NCI-H2227 (cell line): Measurements from ENCODE around the gene MTERF4.

ENCODE experiments used
- DNase-seq: peaks from one replicate; lab custom pipeline; 2025; ENCODE audit not compliant: unreplicated experiment; lab: John Stamatoyannopoulos, UW

MTERF4 gene

GRCh38 chr2:241102239-241102803 lies at the start of gene MTERF4:
MTERF4 (minus strand) TSS chr2:241102287; CDS start chr2:241102273, 14 bp downstream.
- peak; percentile 95 for DNase-seq

- DNase-seq, result no peak
Measured at GRCh38 chr2:241150660-241151530, 48.8 kb upstream of the MTERF4 start.

- DNase-seq, result peak; percentile 97
Measured at GRCh38 chr2:241149925-241150659, 48.0 kb upstream of the MTERF4 start, which contains the start of gene PPP1R7. PPP1R7 (plus strand) TSS chr2:241150467; CDS start chr2:241150496, 29 bp downstream.

GRCh38 chr2:241149675-241149924 lies 47.5 kb upstream of the MTERF4 start:
- DNase-seq, result no peak

GRCh38 chr2:241148891-241149674 lies 47.0 kb upstream of the MTERF4 start, which contains the start of gene PASK:
PASK (minus strand) TSS chr2:241149472; CDS start chr2:241143032, 6,440 bp downstream.
- peak; percentile 97 for DNase-seq

GRCh38 chr2:241148239-241148638 lies 46.2 kb upstream of the MTERF4 start:
- DNase-seq, result peak; percentile 10

- no peak for DNase-seq
Measured at GRCh38 chr2:241147336-241147735, 45.2 kb upstream of the MTERF4 start.

GRCh38 chr2:241146286-241146685 lies 44.2 kb upstream of the MTERF4 start:
- no peak for DNase-seq

GRCh38 chr2:241142593-241142992 lies 40.5 kb upstream of the MTERF4 start:
- DNase-seq, result no peak

- DNase-seq, result no peak
Measured at GRCh38 chr2:241142063-241142462, 40.0 kb upstream of the MTERF4 start.

- no peak for DNase-seq
Measured at GRCh38 chr2:241141214-241141770, 39.2 kb upstream of the MTERF4 start.

GRCh38 chr2:241140445-241140840 lies 38.4 kb upstream of the MTERF4 start:
- no peak for DNase-seq

GRCh38 chr2:241139531-241140444 lies 37.7 kb upstream of the MTERF4 start:
- no peak for DNase-seq

GRCh38 chr2:241138471-241138870 lies 36.4 kb upstream of the MTERF4 start:
- DNase-seq, result no peak

- no peak for DNase-seq
Measured at GRCh38 chr2:241137276-241138190, 35.4 kb upstream of the MTERF4 start.

GRCh38 chr2:241136661-241137260 lies 34.7 kb upstream of the MTERF4 start:
- no peak for DNase-seq

GRCh38 chr2:241136191-241136590 lies 34.1 kb upstream of the MTERF4 start:
- DNase-seq, result no peak

GRCh38 chr2:241135737-241136136 lies 33.6 kb upstream of the MTERF4 start:
- DNase-seq, result no peak
